KBM-7 (cell line): ENCODE measurements around the gene LTBP2.
A peak's percentile ranks its signal among the peaks of the same experiment; 100 is the strongest.

Experiments
- DNase-seq: peaks from one replicate; pipeline ENCODE4 v3.0.0-alpha.2; 2015
- in situ Hi-C: fragments of 300-500 bp; cut with MboI; formaldehyde crosslinking; loops from 2 replicates; pipeline ENCODE4 v1.14.3; 2020; ENCODE audit warnings: low sequenced_read_pairs, low pct_unique_long_range_greater_than_20kb, mixed read lengths

Gene LTBP2

GRCh38 chr14:74522740-74523139 lies 89.3 kb downstream of the LTBP2 start:
- in situ Hi-C loops: no loop called here
- no peak for DNase-seq

GRCh38 chr14:74521756-74522155 lies 90.3 kb downstream of the LTBP2 start:
- DNase-seq: no peak
- in situ Hi-C loops: no loop called here

GRCh38 chr14:74519316-74520074 lies 92.5 kb downstream of the LTBP2 start:
- in situ Hi-C loops: no loop called here
- no peak for DNase-seq

GRCh38 chr14:74518221-74518620 lies 93.8 kb downstream of the LTBP2 start:
- in situ Hi-C loops: no loop called here
- DNase-seq: no peak

- in situ Hi-C loops: no loop called here
- no peak for DNase-seq
These were observed 94.3 kb downstream of the LTBP2 start for GRCh38 chr14:74517731-74518130.

GRCh38 chr14:74516451-74517160 lies 95.4 kb downstream of the LTBP2 start:
- in situ Hi-C loops: no loop called here
- DNase-seq: no peak

- no peak for DNase-seq
- in situ Hi-C loops: no loop called here
These were observed 96.1 kb downstream of the LTBP2 start for GRCh38 chr14:74515891-74516412.

- in situ Hi-C loops: no loop called here
- peak; percentile 84 for DNase-seq
These were observed 97.5 kb downstream of the LTBP2 start for GRCh38 chr14:74514471-74514941.

- in situ Hi-C loops: no loop called here
These were observed 99.8 kb downstream of the LTBP2 start for GRCh38 chr14:74511966-74512830.

GRCh38 chr14:74510959-74511409 lies 101.1 kb downstream of the LTBP2 start:
- in situ Hi-C loops: no loop called here
- DNase-seq: no peak

More at GRCh38 chr14:74511966-74512830, 99.8 kb downstream of the LTBP2 start:
- no peak for DNase-seq

- DNase-seq: no peak
- in situ Hi-C loops: no loop called here
These were observed 101.7 kb downstream of the LTBP2 start for GRCh38 chr14:74510223-74510931.

- in situ Hi-C loops: no loop called here
- no peak for DNase-seq
These were observed 102.3 kb downstream of the LTBP2 start for GRCh38 chr14:74509587-74510222.

GRCh38 chr14:74508844-74509428 lies 103.1 kb downstream of the LTBP2 start:
- in situ Hi-C loops: no loop called here
- DNase-seq: no peak

GRCh38 chr14:74508292-74508731 lies 103.7 kb downstream of the LTBP2 start:
- DNase-seq: no peak
- in situ Hi-C loops: no loop called here

- no peak for DNase-seq
- in situ Hi-C loops: no loop called here
These were observed 104.2 kb downstream of the LTBP2 start for GRCh38 chr14:74507840-74508239.

GRCh38 chr14:74507085-74507484 lies 105.0 kb downstream of the LTBP2 start:
- DNase-seq: no peak
- in situ Hi-C loops: no loop called here

GRCh38 chr14:74506411-74506851 lies 105.6 kb downstream of the LTBP2 start:
- in situ Hi-C loops: no loop called here
- DNase-seq: no peak

- no peak for DNase-seq
- in situ Hi-C loops: no loop called here
These were observed 106.2 kb downstream of the LTBP2 start for GRCh38 chr14:74505831-74506230.
